Mammary epithelial cell (primary cell): Measurements from ENCODE around the gene ZNF606.

Experiments
- EZH2 ChIP-seq: IDR thresholded peaks from 2 replicates; pipeline ENCODE4 v1.6.1; 2012; ENCODE audit warnings: low read length, inconsistent platforms, borderline replicate concordance
- TF ChIP-seq, protein P1 (sequence below), 2 donors: IDR thresholded peaks in 1 of 2; conservative IDR thresholded peaks in 1 of 2; 2 replicates each; pipeline ENCODE4 v1.5.1; 2011 to 2012; ENCODE audit warnings: inconsistent platforms in 2 of 2, low read length in 2 of 2, mild to moderate bottlenecking in 2 of 2, control low read depth in 1 of 2, low read depth in 1 of 2; ENCODE audit not compliant: insufficient read depth in 1 of 2; ENCODE audit errors: extremely low read depth in 1 of 2

DNA sequence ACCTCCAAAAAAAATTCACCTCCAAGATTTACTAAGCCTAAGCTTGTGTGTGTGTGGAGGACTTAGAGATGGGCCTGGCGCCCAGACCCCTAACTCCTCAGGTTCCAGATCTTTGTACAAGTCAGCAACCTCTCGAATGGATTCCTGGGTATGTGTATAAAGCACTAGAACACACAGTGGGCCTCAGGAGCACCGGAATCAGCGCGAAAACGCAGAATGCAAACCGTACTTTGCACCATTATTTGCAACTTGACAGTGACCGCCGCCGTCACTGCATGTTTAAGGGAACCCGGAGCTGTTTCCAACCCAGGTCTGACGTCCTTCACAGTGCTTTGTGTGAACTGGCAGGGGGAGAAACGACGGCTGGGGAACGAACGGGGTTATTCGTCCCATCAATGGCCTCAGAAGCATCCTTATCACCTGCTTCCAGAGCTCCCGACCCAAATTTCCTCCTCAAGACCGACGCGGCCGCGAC lies 688 bp downstream of the ZNF606 start:
- TF ChIP-seq, protein P1, sequence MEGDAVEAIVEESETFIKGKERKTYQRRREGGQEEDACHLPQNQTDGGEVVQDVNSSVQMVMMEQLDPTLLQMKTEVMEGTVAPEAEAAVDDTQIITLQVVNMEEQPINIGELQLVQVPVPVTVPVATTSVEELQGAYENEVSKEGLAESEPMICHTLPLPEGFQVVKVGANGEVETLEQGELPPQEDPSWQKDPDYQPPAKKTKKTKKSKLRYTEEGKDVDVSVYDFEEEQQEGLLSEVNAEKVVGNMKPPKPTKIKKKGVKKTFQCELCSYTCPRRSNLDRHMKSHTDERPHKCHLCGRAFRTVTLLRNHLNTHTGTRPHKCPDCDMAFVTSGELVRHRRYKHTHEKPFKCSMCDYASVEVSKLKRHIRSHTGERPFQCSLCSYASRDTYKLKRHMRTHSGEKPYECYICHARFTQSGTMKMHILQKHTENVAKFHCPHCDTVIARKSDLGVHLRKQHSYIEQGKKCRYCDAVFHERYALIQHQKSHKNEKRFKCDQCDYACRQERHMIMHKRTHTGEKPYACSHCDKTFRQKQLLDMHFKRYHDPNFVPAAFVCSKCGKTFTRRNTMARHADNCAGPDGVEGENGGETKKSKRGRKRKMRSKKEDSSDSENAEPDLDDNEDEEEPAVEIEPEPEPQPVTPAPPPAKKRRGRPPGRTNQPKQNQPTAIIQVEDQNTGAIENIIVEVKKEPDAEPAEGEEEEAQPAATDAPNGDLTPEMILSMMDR (conservative IDR thresholded peaks at IDR 0.05 in 1 of 2, IDR thresholded peaks at IDR 0.05 in 1 of 2; ENCODE audit: extremely low read depth in 1 of 2, insufficient read depth in 1 of 2, low read depth in 1 of 2, low read length in 2 of 2) = no peak
- TF ChIP-seq EZH2 = no peak
